A549 (cell line): ENCODE measurements around the gene LSR. TPM values are rescaled to one million over a fixed set of nuclear protein-coding genes. Genes with fewer than 3 reads are reported as not detected.

Experiments used
- ATAC-seq, 2 experiments: fragments of 200-7000 bp in 1 of 2; fragments of >200 bp in 1 of 2; cut with Nextera tagmentation in 1 of 2; cut with Tn5 transposase in 1 of 2; 3 replicates each; pipeline versions ENCODE4 v1.8.0 to v1.9.1; 2018 to 2020; ENCODE audit warnings: mild to moderate bottlenecking in 1 of 2, moderate library complexity in 1 of 2
- CTCF ChIA-PET: fragments of 300-600 bp; sonication (Branson Sonifier 250); formaldehyde crosslinking; extraction: SDS; loops from one replicate; lab custom pipeline; 2021; ENCODE audit warnings: antibody characterized with exemption, inconsistent platforms; lab: Yijun Ruan, JAX
- POLR2A ChIA-PET: fragments of 350-600 bp; formaldehyde crosslinking; extraction: SDS; loops from one replicate; lab custom pipeline; 2021; ENCODE audit warnings: antibody characterized with exemption, inconsistent platforms; lab: Yijun Ruan, JAX
- DNase-seq, 2 experiments: peaks; one replicate each; pipeline versions ENCODE4 v3.0.0 to v3.0.0-alpha.2; 2011 to 2016; ENCODE audit warnings: low read depth in 1 of 2, low spot score in 1 of 2
- FAIRE-seq: peaks from 2 replicates; lab custom pipeline; 2011; peaks lifted over from hg19 to GRCh38; lab: Jason Lieb, UNC
- H3K27ac ChIP-seq, 2 experiments: fragments of >200 bp; sonication (Bioruptor Twin); formaldehyde crosslinking; 3 replicates each; pipeline ENCODE4 v1.5.1; 2016 to 2017
- H3K4me1 ChIP-seq: fragments of >200 bp; sonication (Bioruptor Twin); formaldehyde crosslinking; 3 replicates; pipeline ENCODE4 v1.6.1; 2016
- H3K4me2 ChIP-seq: fragments of >200 bp; sonication (Bioruptor Twin); formaldehyde crosslinking; 3 replicates; pipeline ENCODE4 v1.6.1; 2016
- H3K4me3 ChIP-seq: fragments of >200 bp; sonication (Bioruptor Twin); formaldehyde crosslinking; 3 replicates; pipeline ENCODE4 v1.5.1; 2016
- H3K9me3 ChIP-seq: fragments of >200 bp; sonication (Bioruptor Twin); formaldehyde crosslinking; 3 replicates; pipeline ENCODE4 v1.6.1; 2016
- BCL3 ChIP-seq: fragments of >200 bp; sonication (Bioruptor Twin); formaldehyde crosslinking; IDR thresholded peaks from 3 replicates; pipeline ENCODE4 v1.6.1; 2016
- CHD4 ChIP-seq: fragments of 200-600 bp; sonication (generic); IDR thresholded peaks from 2 replicates; pipeline ENCODE4 v1.6.1; 2016; ENCODE audit warnings: antibody characterized with exemption, mild to moderate bottlenecking, borderline replicate concordance
- CTCF ChIP-seq: fragments of >200 bp; sonication (Bioruptor Twin); formaldehyde crosslinking; IDR thresholded peaks from 3 replicates; pipeline ENCODE4 v1.5.1; 2016
- EHMT2 ChIP-seq: fragments of 200-600 bp; sonication (generic); IDR thresholded peaks from 2 replicates; pipeline ENCODE4 v1.6.1; 2016; ENCODE audit warnings: antibody characterized with exemption, low read depth, mild to moderate bottlenecking, moderate library complexity
- EP300 ChIP-seq, 2 experiments: fragments of >200 bp; sonication (Bioruptor Twin); formaldehyde crosslinking; IDR thresholded peaks; 2 replicates in 1 of 2; 3 replicates in 1 of 2; pipeline ENCODE4 v1.6.1; 2016 to 2017
- ESRRA ChIP-seq: fragments of 150-350 bp; IDR thresholded peaks from 2 replicates; pipeline ENCODE4 v1.6.1; 2014; ENCODE audit warnings: mild to moderate bottlenecking, low read length, borderline replicate concordance
- FOSL2 ChIP-seq, 2 experiments: fragments of 450-650 bp in 1 of 2; fragments of >200 bp in 1 of 2; sonication (Bioruptor Twin) in 1 of 2; formaldehyde crosslinking; IDR thresholded peaks; 2 replicates each; pipeline versions ENCODE4 v1.5.0 to v1.6.1; 2016 to 2020; ENCODE audit warnings: mild to moderate bottlenecking in 1 of 2, moderate library complexity in 1 of 2
- FOXS1 ChIP-seq: fragments of 250-450 bp; sonication (Bioruptor Pico); IDR thresholded peaks from 2 replicates; pipeline ENCODE4 v1.5.0; 2020; ENCODE audit warnings: mild to moderate bottlenecking, moderate library complexity
- GATA3 ChIP-seq: IDR thresholded peaks from 2 replicates; pipeline ENCODE4 v1.6.1; 2012; ENCODE audit warnings: borderline replicate concordance
- HEYL ChIP-seq: fragments of 250-450 bp; sonication (Bioruptor Pico); IDR thresholded peaks from 2 replicates; pipeline ENCODE4 v1.8.0; 2021; ENCODE audit warnings: mild to moderate bottlenecking, moderate library complexity
- HOXB13 ChIP-seq: fragments of 250-450 bp; sonication (Bioruptor Pico); IDR thresholded peaks from 2 replicates; pipeline ENCODE4 v1.5.0; 2020; ENCODE audit warnings: low read depth, mild to moderate bottlenecking, moderate library complexity
- JUN ChIP-seq, 2 experiments: fragments of >200 bp; sonication (Bioruptor Twin); formaldehyde crosslinking; IDR thresholded peaks; 2 replicates in 1 of 2; 3 replicates in 1 of 2; pipeline ENCODE4 v1.6.1; 2016 to 2017
- KDM5A ChIP-seq: fragments of 200-600 bp; sonication (generic); IDR thresholded peaks from 2 replicates; pipeline ENCODE4 v1.6.1; 2016; ENCODE audit warnings: antibody characterized with exemption, mild to moderate bottlenecking
- MAX ChIP-seq: IDR thresholded peaks from 2 replicates; pipeline ENCODE4 v1.6.1; 2012
- MAZ ChIP-seq: fragments of 150-350 bp; IDR thresholded peaks from 2 replicates; pipeline ENCODE4 v1.6.1; 2014; ENCODE audit warnings: antibody characterized with exemption, low read depth, low read length, borderline replicate concordance
- MYC ChIP-seq: IDR thresholded peaks from 2 replicates; pipeline ENCODE4 v1.6.1; 2012; ENCODE audit warnings: mild to moderate bottlenecking, inconsistent platforms, low read length, improper control_type of control experiment, borderline replicate concordance
- NPAS2 ChIP-seq: fragments of 250-450 bp; sonication (Bioruptor Pico); IDR thresholded peaks from 2 replicates; pipeline ENCODE4 v1.8.0; 2022; ENCODE audit warnings: mild to moderate bottlenecking, moderate library complexity, borderline replicate concordance
- PBX3 ChIP-seq: IDR thresholded peaks from 2 replicates; pipeline ENCODE4 v1.6.1; 2012
- PHF8 ChIP-seq: fragments of 200-600 bp; sonication (generic); IDR thresholded peaks from 2 replicates; pipeline ENCODE4 v1.6.1; 2016; ENCODE audit warnings: low read depth, mild to moderate bottlenecking, antibody characterized with exemption, moderate library complexity, borderline replicate concordance
- POLR2A ChIP-seq: IDR thresholded peaks from 2 replicates; pipeline ENCODE4 v1.6.1; 2012; ENCODE audit warnings: mild to moderate bottlenecking, low read length
- RAD21 ChIP-seq, 2 experiments: fragments of >200 bp in 1 of 2; sonication (Bioruptor Twin) in 1 of 2; formaldehyde crosslinking in 1 of 2; IDR thresholded peaks in 1 of 2; conservative IDR thresholded peaks in 1 of 2; 2 replicates in 1 of 2; 3 replicates in 1 of 2; pipeline ENCODE4 v1.6.1; 2012 to 2018; ENCODE audit warnings: inconsistent platforms in 1 of 2
- RCOR1 ChIP-seq: fragments of 150-350 bp; IDR thresholded peaks from 2 replicates; pipeline ENCODE4 v1.6.1; 2014; ENCODE audit warnings: antibody characterized with exemption, low read length, low read depth
- SMC3 ChIP-seq: fragments of >200 bp; sonication (Bioruptor Twin); formaldehyde crosslinking; IDR thresholded peaks from 3 replicates; pipeline ENCODE4 v1.6.1; 2018; ENCODE audit warnings: inconsistent platforms
- TFCP2L1 ChIP-seq: fragments of 250-450 bp; sonication (Bioruptor Pico); IDR thresholded peaks from 2 replicates; pipeline ENCODE4 v1.5.0; 2021; ENCODE audit warnings: mild to moderate bottlenecking
- USF2 ChIP-seq: fragments of 450-650 bp; IDR thresholded peaks from 2 replicates; pipeline ENCODE4 v1.6.1; 2014; ENCODE audit warnings: antibody characterized with exemption
- ZC3H11A ChIP-seq: fragments of 450-650 bp; IDR thresholded peaks from 2 replicates; pipeline ENCODE4 v1.6.1; 2014; ENCODE audit warnings: antibody characterized with exemption, mild to moderate bottlenecking
- WGBS: methylation state at CpG from one replicate; pipeline ENCODE4 v1.1.6; 2017; ENCODE audit errors: missing lambda C conversion rate; 5-methylcytosine and 5-hydroxymethylcytosine counted together
- polyA plus RNA-seq, 4 experiments: library from polyadenylated mRNA; depleted of rRNA in 3 of 4; stranded (reverse); fragments of >200 nt; fragmentation: RNase III in 1 of 4; extraction: RNeasy Plus Mini Kit Qiagen cat#74134 plus additional on column Dnase treatment in 1 of 4; gene quantifications; 2 replicates in 3 of 4; 3 replicates in 1 of 4; pipeline ENCODE4 v1.2.3, GENCODE V29; 2011 to 2017

Gene LSR
- polyA plus RNA-seq, 2 of the 4 experiments (the other 2 are of a cell fraction), result 2.1 to 3.6 TPM

- TF ChIP-seq MAZ (no peak), ZC3H11A (no peak), POLR2A (peak; percentile 48), FOXS1 (CRISPR knock-in tag) (no peak), MYC (no peak), RCOR1 (no peak), EP300 (IDR thresholded peaks at IDR 0.05) (no peak), HOXB13 (no peak), USF2 (peak; percentile 66), EHMT2 (no peak), FOSL2 (IDR thresholded peaks at IDR 0.05) (no peak), FOSL2 (CRISPR knock-in tag; IDR thresholded peaks at IDR 0.05) (no peak), CHD4 (no peak)
These were observed 20.0 kb downstream of the LSR start, which contains the start of gene USF2 (continued) for GRCh38 chr19:35268536-35269437.

- DNase-seq, result peak; percentile 92 to 97
- ChIA-PET POLR2A (interaction anchor here (0.8 to 1.4 kb wide), 4 partner anchors 8 to 199 kb away, joined by 3 to 5 read pairs (median 4); no protein-coding TSS in a partner anchor), CTCF (interaction anchor here (0.6 to 5.6 kb wide), 44 partner anchors 11 to 444 kb away, joined by 3 to 97 read pairs (median 4); partner anchors contain the start of genes FXYD7, HAMP, LGI4 and MAG)
- H3K4me3 ChIP-seq, result peak overlapping the region; percentile 81
- 0% methylated on average over 15 of the region's 66 CpGs for WGBS
- H3K4me1 ChIP-seq, result peaks cover 14% of the 10 kb centered on the region
- TF ChIP-seq FOSL2 (IDR thresholded peaks at IDR 0.05), result no peak
- TF ChIP-seq FOSL2 (CRISPR knock-in tag; IDR thresholded peaks at IDR 0.05), result no peak
- TF ChIP-seq MYC, result peak; percentile 64; the same call in 1 of the 2 replicates
- TF ChIP-seq SMC3, result peak; percentile 90
- peak; percentile 65 to 89 for TF ChIP-seq RAD21 (conservative IDR thresholded peaks at IDR 0.05 in 1 of 2, IDR thresholded peaks at IDR 0.05 in 1 of 2)
- TF ChIP-seq CTCF, result peak; percentile 100
- TF ChIP-seq GATA3, result peak; percentile 41; the same call in 1 of the 2 replicates
- TF ChIP-seq POLR2A, result no peak; the same call in none of the 2 replicates
- 0 out of 2 replicates have a peak, but pooled peaks have one; percentile 19 for TF ChIP-seq TFCP2L1 (CRISPR knock-in tag)
- no peak for TF ChIP-seq ESRRA
- TF ChIP-seq JUN (IDR thresholded peaks at IDR 0.05), result peak in 1 of 2 experiments; percentile 90; a peak in 4 of 5 replicates
- TF ChIP-seq MAX, result peak; percentile 74
- TF ChIP-seq HEYL (CRISPR knock-in tag), result no peak
- TF ChIP-seq KDM5A, result peak; percentile 37; the same call in 1 of the 2 replicates
- peak; percentile 89 for TF ChIP-seq PBX3
- TF ChIP-seq USF2, result peak; percentile 50; the same call in 1 of the 2 replicates
- TF ChIP-seq BCL3, result peak; percentile 55; the same call in 1 of the 3 replicates
- TF ChIP-seq PHF8, result peak; percentile 48; the same call in 1 of the 2 replicates
- TF ChIP-seq NPAS2 (CRISPR knock-in tag), result no peak
- TF ChIP-seq, all 56 proteins: peak for 13
- H3K9me3 ChIP-seq, result no peaks in the 10 kb centered on the region
- H3K4me2 ChIP-seq, result peak overlapping the region; percentile 93
- FAIRE-seq (no peak), ATAC-seq (peak; percentile 70 to 83)
- H3K27ac ChIP-seq, result peak overlapping the region; percentile 97 to 99
These were observed 20.8 kb downstream of the LSR start for GRCh38 chr19:35269438-35270117.
